ENCODE measurements around the gene DHRS13. TPM values are rescaled to one million over a fixed set of nuclear protein-coding genes. Genes with fewer than 3 reads are reported as not detected.
A peak's percentile ranks its signal among the peaks of the same experiment; 100 is the strongest.

The DHRS13 gene
- polyA plus RNA-seq, 3 donors: 3.7 to 4.5 (median 3.8) TPM

DNA sequence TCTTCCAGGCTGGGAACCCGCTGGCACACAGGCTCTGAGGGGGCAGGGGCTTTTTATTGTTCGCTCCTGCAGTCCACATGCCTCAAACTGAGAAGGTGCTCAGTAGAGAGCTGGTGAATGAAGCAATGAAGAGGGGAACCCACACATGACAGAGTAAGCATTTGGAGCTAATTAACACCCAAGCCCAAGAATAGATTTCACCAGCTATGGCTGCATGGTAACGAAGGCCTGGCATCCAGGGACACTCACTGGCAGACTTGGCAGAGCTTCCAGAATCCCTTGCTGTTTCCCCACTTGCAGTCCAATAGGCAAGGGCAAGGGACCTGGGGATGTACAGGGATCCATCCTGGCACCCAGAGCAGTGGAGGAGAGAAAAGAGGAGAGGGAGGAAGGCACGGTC, 17.5 kb downstream of the DHRS13 start:
- Histone ChIP-seq H3K79me2 (ENCODE audit: insufficient read depth, low read length) (peaks cover 45% of the 10 kb centered on the region), H3K9ac (ENCODE audit: insufficient read depth, low read length, poor library complexity, severe bottlenecking) (no peak overlapping the region), H3K27me3 (ENCODE audit: control insufficient read depth in 2 of 2, insufficient read depth in 2 of 2, low read length in 2 of 2) (no peaks in the 10 kb centered on the region), H4K20me1 (ENCODE audit: insufficient read depth, low read length) (peaks cover 99% of the 10 kb centered on the region), H3K4me2 (replicated peaks; ENCODE audit: extremely low read depth, low read length, poor library complexity, severe bottlenecking) (no peak overlapping the region), H3K4me3 (replicated peaks in 1 of 3; ENCODE audit: low read depth in 2 of 3, low read length in 3 of 3) (no peak overlapping the region), H2AFZ (ENCODE audit: insufficient read depth, low read depth, low read length, poor library complexity, severe bottlenecking) (no peak overlapping the region), H3K27ac (ENCODE audit: low read depth in 1 of 2, low read length in 2 of 2) (no peak overlapping the region), H3K4me1 (ENCODE audit: control insufficient read depth in 1 of 2, insufficient read depth in 2 of 2, low read length in 2 of 2) (peaks cover 3 to 6% of the 10 kb centered on the region in 2 donors), H3K9me3 (replicated peaks in 1 of 2; ENCODE audit: control insufficient read depth in 1 of 2, insufficient read depth in 1 of 2, low read length in 2 of 2) (no peaks in the 10 kb centered on the region), H3K36me3 (replicated peaks in 1 of 2; ENCODE audit: control insufficient read depth in 1 of 2, insufficient read depth in 2 of 2, low read length in 2 of 2) (peaks cover 84 to 89% of the 10 kb centered on the region in 2 donors)
- DNase-seq: no peak
- Mint-ChIP-seq H3K4me3 (no peak overlapping the region), H3K27me3 (ENCODE audit: low read depth in 3 of 3) (peaks cover 0 to 2% (median 0%) of the 10 kb centered on the region in 3 donors), H3K4me1 (peaks cover 7% of the 10 kb centered on the region), H3K27ac (peak overlapping the region in 2 of 7 donors; percentile 53 to 61), H3K9me3 (no peaks in the 10 kb centered on the region), H3K36me3 (peaks cover 72 to 94% of the 10 kb centered on the region in 2 donors)
- TF ChIP-seq CTCF (IDR thresholded peaks at IDR 0.05): no peak
- 94% methylated on average over 3 of the region's 4 CpGs for WGBS (ENCODE audit: insufficient coverage)
- intact Hi-C loops (cut with micrococcal nuclease): no loop called here

DNA sequence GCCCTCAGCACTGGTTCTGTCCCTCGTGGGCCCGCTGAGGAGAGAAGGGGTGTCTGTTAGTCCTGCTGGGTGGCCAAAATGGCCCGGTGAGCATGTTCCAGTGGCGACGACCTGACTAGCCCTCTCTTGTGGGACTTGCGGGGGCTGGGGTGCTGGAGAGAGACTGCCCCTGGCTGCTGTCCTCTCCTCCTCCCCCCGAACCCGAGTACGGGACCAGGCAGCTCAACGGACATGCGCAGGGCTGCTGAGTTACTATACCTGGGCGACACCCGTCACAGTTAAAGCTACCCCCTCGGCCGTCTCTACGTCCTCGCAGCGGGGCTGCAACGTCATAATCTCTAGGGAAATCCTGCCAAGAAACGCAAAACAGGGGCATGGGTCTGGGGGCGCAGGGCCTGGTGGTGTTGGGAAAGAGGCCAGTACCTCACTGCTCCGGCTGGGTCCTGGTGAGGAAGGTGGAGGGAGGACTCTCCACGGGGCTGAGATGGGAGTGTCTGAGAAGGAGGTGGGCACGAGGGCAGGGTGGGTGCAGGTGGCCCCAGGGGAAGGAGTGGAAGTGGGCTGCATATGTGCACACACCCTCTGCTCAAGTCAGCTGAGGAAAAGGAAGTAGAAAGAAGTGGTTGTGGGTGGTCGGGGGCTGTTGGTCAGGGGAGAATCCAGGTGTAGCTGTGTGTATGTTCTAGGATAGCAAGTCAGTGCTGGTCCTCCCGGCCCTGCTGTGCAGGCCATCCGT, 18.7 kb downstream of the DHRS13 start:
- Mint-ChIP-seq H3K27ac (peak overlapping the region in 3 of 7 donors; percentile 5 to 46 (median 30)), H3K27me3 (ENCODE audit: low read depth in 3 of 3) (peaks cover 0 to 2% (median 0%) of the 10 kb centered on the region in 3 donors), H3K36me3 (peaks cover 84 to 98% of the 10 kb centered on the region in 2 donors), H3K9me3 (peaks cover 0 to 2% (median 0%) of the 10 kb centered on the region in 7 donors), H3K4me3 (no peak overlapping the region), H3K4me1 (peaks cover 2% of the 10 kb centered on the region)
- Histone ChIP-seq H2AFZ (ENCODE audit: insufficient read depth, low read depth, low read length, poor library complexity, severe bottlenecking) (no peak overlapping the region), H3K4me1 (ENCODE audit: control insufficient read depth in 1 of 2, insufficient read depth in 2 of 2, low read length in 2 of 2) (no peaks in the 10 kb centered on the region), H3K27me3 (ENCODE audit: control insufficient read depth in 2 of 2, insufficient read depth in 2 of 2, low read length in 2 of 2) (no peaks in the 10 kb centered on the region), H4K20me1 (ENCODE audit: insufficient read depth, low read length) (peaks cover 99% of the 10 kb centered on the region), H3K4me2 (replicated peaks; ENCODE audit: extremely low read depth, low read length, poor library complexity, severe bottlenecking) (no peak overlapping the region), H3K9me3 (replicated peaks in 1 of 2; ENCODE audit: control insufficient read depth in 1 of 2, insufficient read depth in 1 of 2, low read length in 2 of 2) (no peaks in the 10 kb centered on the region), H3K4me3 (replicated peaks in 1 of 3; ENCODE audit: low read depth in 2 of 3, low read length in 3 of 3) (no peak overlapping the region), H3K79me2 (ENCODE audit: insufficient read depth, low read length) (peaks cover 34% of the 10 kb centered on the region), H3K9ac (ENCODE audit: insufficient read depth, low read length, poor library complexity, severe bottlenecking) (no peak overlapping the region), H3K27ac (ENCODE audit: low read depth in 1 of 2, low read length in 2 of 2) (no peak overlapping the region), H3K36me3 (replicated peaks in 1 of 2; ENCODE audit: control insufficient read depth in 1 of 2, insufficient read depth in 2 of 2, low read length in 2 of 2) (peaks cover 96 to 100% of the 10 kb centered on the region in 2 donors)
- DNase-seq: no peak
- no peak for TF ChIP-seq CTCF (IDR thresholded peaks at IDR 0.05)
- WGBS (ENCODE audit: insufficient coverage): 93% methylated on average over 26 of the region's 27 CpGs
- intact Hi-C loops (cut with micrococcal nuclease): no loop called here
